Panc1 (cell line): ENCODE measurements around the gene FUT8. TPM values are rescaled to one million over a fixed set of nuclear protein-coding genes. Genes with fewer than 3 reads are reported as not detected.

Experiments used
- ATAC-seq: fragments of 200-7000 bp; cut with Tn5 transposase; 2 replicates; pipeline ENCODE4 v1.9.1; 2020; ENCODE audit warnings: mild to moderate bottlenecking, moderate library complexity
- BruUV-seq: library from RNA; stranded (reverse); fragments of 400-500 nt; replicated peaks from 2 replicates; lab custom pipeline; 2021; lab: Mats Ljungman, UMichigan
- CTCF ChIA-PET: fragments of 300-600 bp; sonication (Branson Sonifier 250); formaldehyde crosslinking; loops from one replicate; lab custom pipeline; 2022; ENCODE audit warnings: antibody characterized with exemption; lab: Charles Lee
- POLR2A ChIA-PET: fragments of 300-600 bp; sonication (Branson Sonifier 250); formaldehyde crosslinking; loops from one replicate; lab custom pipeline; 2022; ENCODE audit warnings: antibody characterized with exemption; lab: Charles Lee
- DNase-seq: peaks from one replicate; pipeline ENCODE4 v3.0.0-alpha.2; 2010; ENCODE audit warnings: low read depth, low spot score
- H3K27ac ChIP-seq: 2 replicates; pipeline ENCODE4 v1.5.1; 2011; ENCODE audit warnings: mild to moderate bottlenecking, low read length, inconsistent platforms
- H3K27me3 ChIP-seq: fragments of 200-500 bp; sonication (Bioruptor generic); 2 replicates; pipeline ENCODE4 v1.6.0; 2014; ENCODE audit warnings: low read length, inconsistent platforms; ENCODE audit not compliant: control insufficient read depth, insufficient read depth
- H3K36me3 ChIP-seq: fragments of 200-500 bp; sonication (Bioruptor generic); 2 replicates; pipeline ENCODE4 v1.5.1; 2014; ENCODE audit warnings: inconsistent platforms, mild to moderate bottlenecking, low read length, moderate library complexity; ENCODE audit not compliant: control insufficient read depth, insufficient read depth
- H3K4me1 ChIP-seq: 2 replicates; pipeline ENCODE4 v1.5.1; 2011; ENCODE audit warnings: inconsistent platforms, mild to moderate bottlenecking, low read length, moderate library complexity; ENCODE audit not compliant: control insufficient read depth, insufficient read depth
- H3K4me3 ChIP-seq, 2 experiments: 2 replicates each; pipeline ENCODE4 v1.5.1; 2011 to 2012; ENCODE audit warnings: low read depth in 2 of 2, low read length in 2 of 2, mild to moderate bottlenecking in 2 of 2, inconsistent platforms in 1 of 2, moderate library complexity in 1 of 2
- H3K9me3 ChIP-seq: fragments of 200-500 bp; sonication (Bioruptor generic); 2 replicates; pipeline ENCODE4 v1.5.1; 2014; ENCODE audit warnings: low read depth, mild to moderate bottlenecking, inconsistent platforms, low read length, moderate library complexity; ENCODE audit not compliant: control insufficient read depth, insufficient read depth
- POLR2AphosphoS5 ChIP-seq: IDR thresholded peaks from 2 replicates; pipeline ENCODE4 v1.6.1; 2012; ENCODE audit warnings: mild to moderate bottlenecking, low read depth, low read length, moderate library complexity
- SIN3A ChIP-seq: IDR thresholded peaks from 2 replicates; pipeline ENCODE4 v1.6.1; 2012; ENCODE audit warnings: low read depth, mild to moderate bottlenecking, low read length, moderate library complexity, borderline replicate concordance; ENCODE audit not compliant: insufficient read depth
- TCF7L2 ChIP-seq: IDR thresholded peaks from 2 replicates; pipeline ENCODE4 v1.6.1; 2011; ENCODE audit warnings: mild to moderate bottlenecking, low read depth, low read length, inconsistent platforms
- in situ Hi-C: cut with HindIII; loops from 2 replicates; pipeline ENCODE4 v1.10.0; 2016; ENCODE audit warnings: low sequenced_read_pairs, low pct_unique_long_range_greater_than_20kb
- intact Hi-C: fragments of 100-400 bp; cut with micrococcal nuclease; formaldehyde crosslinking; loops from one replicate; pipeline ENCODE4 v1.10.0; 2022; ENCODE audit not compliant: unreplicated experiment
- total RNA-seq: library from RNA; stranded (reverse); gene quantifications from one replicate; pipeline ENCODE4 v1.2.1, GENCODE V29; 2021; ENCODE audit not compliant: unreplicated experiment
- TF ChIP-seq, protein P1 (sequence below), 2 experiments: IDR thresholded peaks; 2 replicates each; pipeline ENCODE4 v1.6.1; 2011 to 2012; ENCODE audit warnings: low read depth in 2 of 2, control low read depth in 1 of 2, low read length in 1 of 2, mild to moderate bottlenecking in 1 of 2, moderate library complexity in 1 of 2; ENCODE audit not compliant: insufficient read depth in 1 of 2
- TF ChIP-seq, protein P2 (sequence below): fragments of 450-650 bp; IDR thresholded peaks from 2 replicates; pipeline ENCODE4 v1.5.1; 2017; ENCODE audit warnings: mild to moderate bottlenecking

Gene FUT8
- total RNA-seq, 1 experiment from 2014 or later = 31.4 TPM

DNA sequence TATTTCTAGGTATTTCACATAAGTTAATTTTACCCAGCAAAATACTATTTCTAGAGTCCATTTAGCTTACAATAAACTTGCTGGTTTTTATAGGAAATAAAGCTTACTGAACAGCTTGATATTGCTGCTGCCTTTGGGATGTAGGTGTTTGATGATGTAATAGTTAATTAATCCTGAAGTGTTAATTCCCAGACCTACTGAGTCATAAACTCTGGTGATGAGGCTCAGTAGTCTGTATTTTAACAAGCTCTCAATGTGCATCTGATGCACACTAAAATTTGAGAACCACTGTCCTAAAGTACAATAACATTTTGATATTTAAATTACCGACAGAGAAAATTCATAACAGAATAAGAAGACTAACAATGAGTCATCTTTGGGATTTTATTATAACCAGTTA lies 168.4 kb downstream of the FUT8 start:
- no peak overlapping the region for H3K27ac ChIP-seq
- CTCF ChIA-PET = no interaction called here
- DNase-seq = no peak
- intact Hi-C loops (no loop called here), in situ Hi-C loops (no loop called here)
- no peaks in the 10 kb centered on the region for H3K27me3 ChIP-seq
- ATAC-seq = no peak
- POLR2A ChIA-PET = no interaction called here
- H3K4me1 ChIP-seq = no peaks in the 10 kb centered on the region
- H3K36me3 ChIP-seq = no peaks in the 10 kb centered on the region
- no peak overlapping the region for H3K4me3 ChIP-seq
- BruUV-seq = no TSS peak
- TF ChIP-seq, protein P1, sequence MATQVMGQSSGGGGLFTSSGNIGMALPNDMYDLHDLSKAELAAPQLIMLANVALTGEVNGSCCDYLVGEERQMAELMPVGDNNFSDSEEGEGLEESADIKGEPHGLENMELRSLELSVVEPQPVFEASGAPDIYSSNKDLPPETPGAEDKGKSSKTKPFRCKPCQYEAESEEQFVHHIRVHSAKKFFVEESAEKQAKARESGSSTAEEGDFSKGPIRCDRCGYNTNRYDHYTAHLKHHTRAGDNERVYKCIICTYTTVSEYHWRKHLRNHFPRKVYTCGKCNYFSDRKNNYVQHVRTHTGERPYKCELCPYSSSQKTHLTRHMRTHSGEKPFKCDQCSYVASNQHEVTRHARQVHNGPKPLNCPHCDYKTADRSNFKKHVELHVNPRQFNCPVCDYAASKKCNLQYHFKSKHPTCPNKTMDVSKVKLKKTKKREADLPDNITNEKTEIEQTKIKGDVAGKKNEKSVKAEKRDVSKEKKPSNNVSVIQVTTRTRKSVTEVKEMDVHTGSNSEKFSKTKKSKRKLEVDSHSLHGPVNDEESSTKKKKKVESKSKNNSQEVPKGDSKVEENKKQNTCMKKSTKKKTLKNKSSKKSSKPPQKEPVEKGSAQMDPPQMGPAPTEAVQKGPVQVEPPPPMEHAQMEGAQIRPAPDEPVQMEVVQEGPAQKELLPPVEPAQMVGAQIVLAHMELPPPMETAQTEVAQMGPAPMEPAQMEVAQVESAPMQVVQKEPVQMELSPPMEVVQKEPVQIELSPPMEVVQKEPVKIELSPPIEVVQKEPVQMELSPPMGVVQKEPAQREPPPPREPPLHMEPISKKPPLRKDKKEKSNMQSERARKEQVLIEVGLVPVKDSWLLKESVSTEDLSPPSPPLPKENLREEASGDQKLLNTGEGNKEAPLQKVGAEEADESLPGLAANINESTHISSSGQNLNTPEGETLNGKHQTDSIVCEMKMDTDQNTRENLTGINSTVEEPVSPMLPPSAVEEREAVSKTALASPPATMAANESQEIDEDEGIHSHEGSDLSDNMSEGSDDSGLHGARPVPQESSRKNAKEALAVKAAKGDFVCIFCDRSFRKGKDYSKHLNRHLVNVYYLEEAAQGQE (IDR thresholded peaks at IDR 0.05; ENCODE audit: insufficient read depth in 1 of 2, low read depth in 2 of 2, low read length in 1 of 2) = no peak
- H3K9me3 ChIP-seq = no peaks in the 10 kb centered on the region

DNA sequence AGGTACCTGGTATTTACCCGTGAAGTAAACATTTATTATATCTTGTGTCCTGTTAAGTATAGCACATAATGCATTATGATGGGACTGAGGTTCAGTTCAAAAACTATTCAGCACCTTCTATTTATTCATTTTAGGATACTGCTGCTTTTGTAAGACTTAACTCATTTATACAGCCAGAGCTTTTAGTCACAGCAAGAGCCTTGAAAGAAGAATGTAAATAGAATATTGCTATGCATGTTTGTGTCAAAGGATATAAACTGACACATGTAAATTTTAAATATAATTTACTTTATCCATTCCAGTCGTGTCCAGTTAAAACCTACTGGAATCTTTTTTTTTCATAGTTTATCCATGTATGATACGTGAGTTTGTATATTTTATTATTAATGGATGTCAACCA lies 168.8 kb downstream of the FUT8 start:
- H3K9me3 ChIP-seq = no peaks in the 10 kb centered on the region
- no peaks in the 10 kb centered on the region for H3K36me3 ChIP-seq
- DNase-seq (no peak), ATAC-seq (no peak)
- BruUV-seq = no TSS peak
- no peaks in the 10 kb centered on the region for H3K27me3 ChIP-seq
- no peak for TF ChIP-seq SIN3A
- intact Hi-C loops (no loop called here), in situ Hi-C loops (no loop called here)
- H3K4me1 ChIP-seq = no peaks in the 10 kb centered on the region
- ChIA-PET POLR2A (no interaction called here), CTCF (no interaction called here)
- H3K4me3 ChIP-seq = no peak overlapping the region
- no peak overlapping the region for H3K27ac ChIP-seq

DNA sequence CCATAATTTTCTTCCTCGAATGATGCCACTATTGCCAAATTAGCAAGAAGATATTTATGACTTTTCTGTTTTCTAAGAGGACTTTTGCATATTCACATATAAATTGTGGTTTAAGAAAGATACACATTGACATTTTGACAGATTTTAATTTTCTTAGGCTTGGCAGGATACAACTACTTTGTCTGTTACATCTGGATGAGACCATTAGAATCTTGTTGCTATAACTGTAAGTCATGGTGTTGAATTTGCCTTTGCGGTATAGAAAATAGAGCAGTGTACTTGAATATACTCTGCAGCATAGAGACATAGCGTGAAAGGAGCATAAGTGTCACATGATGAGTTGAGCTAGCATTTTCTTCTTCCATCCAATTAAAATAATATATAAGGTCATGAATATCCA lies 169.3 kb downstream of the FUT8 start:
- H3K9me3 ChIP-seq = no peaks in the 10 kb centered on the region
- ChIA-PET POLR2A (no interaction called here), CTCF (no interaction called here)
- TF ChIP-seq POLR2AphosphoS5 = no peak
- TF ChIP-seq TCF7L2 = no peak
- TF ChIP-seq, protein P1 (IDR thresholded peaks at IDR 0.05; ENCODE audit: insufficient read depth in 1 of 2, low read depth in 2 of 2, low read length in 1 of 2) = no peak
- no peak for TF ChIP-seq SIN3A
- TF ChIP-seq, protein P2, sequence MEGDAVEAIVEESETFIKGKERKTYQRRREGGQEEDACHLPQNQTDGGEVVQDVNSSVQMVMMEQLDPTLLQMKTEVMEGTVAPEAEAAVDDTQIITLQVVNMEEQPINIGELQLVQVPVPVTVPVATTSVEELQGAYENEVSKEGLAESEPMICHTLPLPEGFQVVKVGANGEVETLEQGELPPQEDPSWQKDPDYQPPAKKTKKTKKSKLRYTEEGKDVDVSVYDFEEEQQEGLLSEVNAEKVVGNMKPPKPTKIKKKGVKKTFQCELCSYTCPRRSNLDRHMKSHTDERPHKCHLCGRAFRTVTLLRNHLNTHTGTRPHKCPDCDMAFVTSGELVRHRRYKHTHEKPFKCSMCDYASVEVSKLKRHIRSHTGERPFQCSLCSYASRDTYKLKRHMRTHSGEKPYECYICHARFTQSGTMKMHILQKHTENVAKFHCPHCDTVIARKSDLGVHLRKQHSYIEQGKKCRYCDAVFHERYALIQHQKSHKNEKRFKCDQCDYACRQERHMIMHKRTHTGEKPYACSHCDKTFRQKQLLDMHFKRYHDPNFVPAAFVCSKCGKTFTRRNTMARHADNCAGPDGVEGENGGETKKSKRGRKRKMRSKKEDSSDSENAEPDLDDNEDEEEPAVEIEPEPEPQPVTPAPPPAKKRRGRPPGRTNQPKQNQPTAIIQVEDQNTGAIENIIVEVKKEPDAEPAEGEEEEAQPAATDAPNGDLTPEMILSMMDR = no peak
- no peaks in the 10 kb centered on the region for H3K36me3 ChIP-seq
- in situ Hi-C loops = no loop called here
- ATAC-seq (no peak), DNase-seq (no peak)
- H3K4me1 ChIP-seq = no peaks in the 10 kb centered on the region
- intact Hi-C loops = no loop called here
- BruUV-seq = no TSS peak
- H3K27me3 ChIP-seq = no peaks in the 10 kb centered on the region
- no peak overlapping the region for H3K27ac ChIP-seq
- H3K4me3 ChIP-seq = no peak overlapping the region
